AG09319 (cell line): ENCODE data around the gene POU6F2.
"Not testable (repeated sequence)": the region's sequence is repeated elsewhere in the genome, so short reads cannot be mapped to it uniquely, and the experiment has no call there.

Experiments used
- DNase-seq: peaks from one replicate; pipeline ENCODE4 v3.0.0-alpha.2; 2010; ENCODE audit warnings: low read depth; ENCODE audit errors: extremely low read depth
- TF ChIP-seq, protein P1 (sequence below): IDR thresholded peaks from 2 replicates; pipeline ENCODE4 v1.5.1; 2011; ENCODE audit warnings: low read depth, mild to moderate bottlenecking, inconsistent platforms, low read length, moderate library complexity

Gene POU6F2

DNA sequence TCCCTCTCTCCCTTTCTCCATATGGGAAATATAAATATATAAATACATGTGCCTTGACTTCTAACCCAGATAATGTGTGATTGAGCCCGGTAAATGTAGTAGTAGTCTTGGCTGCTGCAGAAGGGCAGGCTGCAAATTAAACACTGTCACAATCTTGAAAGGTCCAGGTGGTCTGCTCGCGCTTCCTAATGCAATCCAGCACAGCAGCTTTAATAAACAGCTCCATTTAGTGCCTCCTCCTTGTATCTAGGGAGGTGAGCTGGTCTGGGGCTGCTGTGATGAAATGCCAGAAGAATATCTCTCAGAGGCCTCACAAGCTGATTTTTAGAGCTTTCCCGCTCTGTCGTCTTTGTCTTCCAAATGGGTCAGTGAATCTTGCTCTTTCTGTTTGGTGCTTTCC is 782 bp downstream of the POU6F2 start:
- TF ChIP-seq, protein P1, sequence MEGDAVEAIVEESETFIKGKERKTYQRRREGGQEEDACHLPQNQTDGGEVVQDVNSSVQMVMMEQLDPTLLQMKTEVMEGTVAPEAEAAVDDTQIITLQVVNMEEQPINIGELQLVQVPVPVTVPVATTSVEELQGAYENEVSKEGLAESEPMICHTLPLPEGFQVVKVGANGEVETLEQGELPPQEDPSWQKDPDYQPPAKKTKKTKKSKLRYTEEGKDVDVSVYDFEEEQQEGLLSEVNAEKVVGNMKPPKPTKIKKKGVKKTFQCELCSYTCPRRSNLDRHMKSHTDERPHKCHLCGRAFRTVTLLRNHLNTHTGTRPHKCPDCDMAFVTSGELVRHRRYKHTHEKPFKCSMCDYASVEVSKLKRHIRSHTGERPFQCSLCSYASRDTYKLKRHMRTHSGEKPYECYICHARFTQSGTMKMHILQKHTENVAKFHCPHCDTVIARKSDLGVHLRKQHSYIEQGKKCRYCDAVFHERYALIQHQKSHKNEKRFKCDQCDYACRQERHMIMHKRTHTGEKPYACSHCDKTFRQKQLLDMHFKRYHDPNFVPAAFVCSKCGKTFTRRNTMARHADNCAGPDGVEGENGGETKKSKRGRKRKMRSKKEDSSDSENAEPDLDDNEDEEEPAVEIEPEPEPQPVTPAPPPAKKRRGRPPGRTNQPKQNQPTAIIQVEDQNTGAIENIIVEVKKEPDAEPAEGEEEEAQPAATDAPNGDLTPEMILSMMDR, result no peak
- no peak for DNase-seq

DNA sequence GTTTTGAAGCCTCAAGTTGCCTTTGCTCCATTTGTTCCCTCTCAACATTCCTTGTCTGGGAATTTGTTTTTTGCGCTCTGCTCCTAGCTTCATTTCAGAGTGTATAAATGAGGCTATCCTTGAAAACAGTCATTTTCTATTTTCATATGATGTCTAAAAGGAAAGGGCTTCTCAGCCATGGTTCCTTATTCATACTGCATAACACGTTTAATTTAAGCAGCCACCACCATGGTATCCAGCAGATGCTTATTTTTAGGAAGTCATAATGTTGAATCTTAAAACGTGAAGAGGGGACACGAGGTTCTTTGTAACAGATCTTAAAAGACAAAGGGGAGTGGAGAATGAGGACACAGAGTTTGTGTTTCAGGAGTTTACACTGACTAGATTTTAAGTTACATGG is 14.5 kb downstream of the POU6F2 start:
- DNase-seq, result no peak
- TF ChIP-seq, protein P1, result no peak

GRCh38 chr7:39001595-39001994 is 23.9 kb downstream of the POU6F2 start:
- TF ChIP-seq, protein P1, result no peak
- no peak for DNase-seq

DNA sequence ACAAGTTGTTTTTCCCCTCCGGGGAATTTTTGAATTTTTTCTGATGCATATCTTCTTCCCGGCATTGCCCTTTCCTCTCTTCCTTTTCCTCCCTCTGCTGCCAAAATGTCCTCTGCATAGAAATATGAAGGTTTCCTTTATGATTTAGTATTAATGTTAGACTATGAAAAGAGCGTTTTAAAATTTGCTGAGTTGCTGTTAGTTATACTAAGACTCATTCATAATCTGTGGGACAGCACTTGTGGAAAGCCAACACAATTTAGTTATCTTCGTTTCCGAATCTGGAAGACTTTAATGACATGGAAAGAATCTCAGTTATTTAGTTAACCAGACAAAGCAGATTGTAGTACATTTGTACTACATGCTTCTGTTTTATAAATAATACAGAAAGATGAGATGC is 25.0 kb downstream of the POU6F2 start:
- TF ChIP-seq, protein P1, result no peak
- DNase-seq, result no peak

GRCh38 chr7:39005036-39005435 is 27.3 kb downstream of the POU6F2 start:
- TF ChIP-seq, protein P1, result no peak
- no peak for DNase-seq

DNA sequence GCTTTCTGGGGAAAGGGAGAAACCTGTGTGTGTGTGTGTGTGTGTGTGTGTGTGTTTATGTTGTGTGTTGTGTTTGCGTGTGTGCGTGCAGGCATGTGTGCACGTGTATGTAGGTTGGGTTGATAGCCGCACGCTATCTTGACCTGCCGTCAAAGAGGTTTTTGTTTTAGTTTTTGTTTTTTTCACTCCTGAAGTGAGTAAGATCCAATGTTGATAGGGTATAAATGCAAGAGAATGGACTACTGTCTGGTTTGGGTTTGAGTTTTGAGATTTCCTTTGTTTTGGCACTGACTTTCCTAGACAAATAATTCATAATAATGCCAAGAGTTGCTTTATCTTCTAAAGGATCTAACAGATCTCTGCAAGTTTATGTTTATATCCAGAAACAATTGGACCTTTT is 27.8 kb downstream of the POU6F2 start:
- TF ChIP-seq, protein P1, result no peak

GRCh38 chr7:39013049-39013939 is 35.6 kb downstream of the POU6F2 start:
- DNase-seq, result not testable (repeated sequence)

More for the DNA sequence above, 27.8 kb downstream of the POU6F2 start:
- DNase-seq, result no peak

GRCh38 chr7:39016609-39017008 is 38.9 kb downstream of the POU6F2 start:
- no peak for DNase-seq
- TF ChIP-seq, protein P1, result no peak
